Cortex of kidney (tissue), 1 donor: ENCODE results near the gene CCL25.

Source experiments
- DNase-seq: peaks from one replicate; lab custom pipeline; 2025; lab: John Stamatoyannopoulos, UW

The CCL25 gene

DNA sequence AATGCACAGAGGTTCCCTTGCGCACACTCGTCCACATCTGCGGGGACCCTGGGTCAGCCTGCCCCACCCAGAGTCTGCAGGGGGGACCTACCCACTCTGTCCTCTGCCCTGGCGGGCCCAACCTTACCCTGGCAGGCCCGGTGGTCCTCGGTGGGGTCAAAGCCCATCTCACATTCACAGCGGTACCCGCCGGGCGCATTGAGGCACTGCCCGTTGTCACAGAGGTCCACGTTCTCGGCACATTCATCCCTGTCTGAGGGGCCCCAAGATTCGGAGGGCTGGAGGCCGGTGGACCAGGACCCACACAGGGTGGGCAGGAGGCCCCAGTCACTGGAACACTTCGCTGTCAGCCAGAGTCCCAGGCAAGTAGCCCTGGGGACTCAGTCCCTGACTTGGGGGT, 58.4 kb downstream of the CCL25 start:
- DNase-seq = no peak

GRCh38 chr19:8111376-8111775, 58.8 kb downstream of the CCL25 start:
- no peak for DNase-seq
